Measurements from ENCODE around the gene USF2.

Gene USF2

GRCh38 chr19:35270381-35270811 is 1.6 kb downstream of the USF2 start:
- ChIA-PET CTCF (interaction anchor here (1.0 to 2.2 kb wide), 3 partner anchors 18 to 198 kb away, joined by 4 to 12 read pairs (median 7); no protein-coding TSS in a partner anchor), POLR2A (no interaction called here)
- no peak for TF ChIP-seq CTCF (IDR thresholded peaks at IDR 0.05; ENCODE audit: control extremely low read depth, extremely low read depth, low read depth, missing control alignments)
- no peak for DNase-seq (ENCODE audit: extremely low spot score)

DNA sequence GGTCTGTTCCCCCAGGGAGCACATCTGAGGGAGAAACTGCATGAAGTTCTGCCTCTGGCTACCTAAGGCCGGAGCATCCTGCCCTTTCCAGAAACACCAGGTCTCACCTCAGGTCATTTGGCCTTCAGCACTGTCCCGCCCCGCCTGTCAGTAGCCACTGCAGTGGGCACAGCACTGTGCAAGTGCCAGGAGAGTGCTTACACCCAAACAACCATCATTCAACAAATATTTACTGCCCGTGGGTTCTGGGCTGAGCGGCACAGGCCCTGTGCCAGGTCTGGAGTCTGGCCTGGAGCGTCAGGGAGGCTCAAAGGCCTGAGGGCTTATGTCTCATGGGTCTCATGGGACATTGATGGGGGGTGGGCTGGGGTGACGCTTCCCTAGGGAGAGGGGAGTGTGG is 2.8 kb downstream of the USF2 start:
- TF ChIP-seq CTCF (IDR thresholded peaks at IDR 0.05; ENCODE audit: control extremely low read depth, extremely low read depth, low read depth, missing control alignments), result no peak
- ChIA-PET POLR2A (no interaction called here), CTCF (no interaction called here)
- no peak for DNase-seq (ENCODE audit: extremely low spot score)

DNA sequence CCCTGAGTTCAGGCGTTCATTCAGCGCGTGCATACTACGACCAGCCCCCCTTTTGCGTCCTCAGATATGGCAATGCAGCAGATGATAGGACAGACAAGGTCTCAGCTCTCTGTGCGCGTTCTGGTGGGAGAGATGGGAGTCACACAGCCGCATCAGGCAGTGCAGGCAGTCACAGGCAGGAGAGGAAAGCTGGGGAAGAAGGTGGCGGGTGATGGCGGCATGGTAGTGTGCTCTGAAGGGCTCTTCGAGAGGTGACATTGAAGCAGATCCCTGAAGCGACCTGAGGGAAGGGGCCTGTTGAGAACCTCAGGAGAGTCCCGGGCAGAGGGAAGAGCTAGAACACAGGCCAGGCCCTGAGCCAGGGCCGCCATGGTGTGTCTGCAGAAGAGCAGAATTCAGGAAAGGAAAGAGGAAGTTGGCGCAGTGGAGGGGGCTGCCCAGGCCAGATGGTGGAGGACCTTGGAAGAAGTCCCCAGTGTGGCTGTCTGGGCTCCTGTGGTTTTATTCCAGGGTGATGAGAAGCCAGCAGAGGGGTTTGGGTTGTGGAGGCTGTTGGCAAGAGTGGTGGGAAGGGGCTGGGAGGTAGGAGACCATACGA is 3.5 kb downstream of the USF2 start:
- POLR2A ChIA-PET, result no interaction called here
- CTCF ChIA-PET, result interaction anchor here (1.0 to 1.3 kb wide), 3 partner anchors 12 to 223 kb away, joined by 3 to 4 read pairs (median 3); no protein-coding TSS in a partner anchor
- no peak for TF ChIP-seq CTCF (IDR thresholded peaks at IDR 0.05; ENCODE audit: control extremely low read depth, extremely low read depth, low read depth, missing control alignments)
- no peak for DNase-seq (ENCODE audit: extremely low spot score)

- no peak for TF ChIP-seq CTCF (IDR thresholded peaks at IDR 0.05; ENCODE audit: control extremely low read depth, extremely low read depth, low read depth, missing control alignments)
- ChIA-PET POLR2A (no interaction called here), CTCF (interaction anchor here (1.0 to 1.3 kb wide), 3 partner anchors 12 to 222 kb away, joined by 3 to 4 read pairs (median 3); no protein-coding TSS in a partner anchor)
- DNase-seq (ENCODE audit: extremely low spot score), result no peak
Observed at GRCh38 chr19:35272954-35273649, 4.3 kb downstream of the USF2 start.

DNA sequence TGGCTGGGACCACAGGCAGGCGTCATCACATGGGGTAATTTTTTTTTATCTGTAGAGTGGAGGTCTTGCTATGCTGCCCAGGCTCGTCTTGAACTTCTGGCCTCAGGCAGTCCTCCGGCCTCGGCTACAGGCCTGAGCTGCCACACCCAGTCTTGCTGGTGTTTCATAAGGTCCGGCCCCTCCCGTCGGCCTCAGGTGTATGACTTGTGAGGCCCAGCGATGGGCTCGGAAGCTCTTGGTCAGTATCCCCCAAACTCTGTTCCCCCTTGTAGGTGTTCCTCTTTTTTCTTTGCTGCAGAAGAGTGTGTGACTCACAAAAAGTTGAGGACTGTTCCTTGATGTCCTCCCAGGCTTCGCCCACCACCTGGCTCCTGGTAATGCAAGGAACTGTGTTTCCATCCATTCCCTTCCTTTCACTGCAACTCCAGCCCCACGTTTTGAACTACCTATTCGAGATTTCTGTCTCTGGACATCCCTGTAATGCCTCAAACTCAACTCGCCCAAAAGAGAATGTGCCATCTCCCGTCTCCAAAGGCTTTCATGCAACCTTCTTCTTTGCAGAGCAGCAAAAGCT is 5.0 kb downstream of the USF2 start:
- ChIA-PET POLR2A (no interaction called here), CTCF (interaction anchor here (0.8 to 1.7 kb wide), 2 partner anchors 20 to 138 kb away, joined by 3 to 4 read pairs; no protein-coding TSS in a partner anchor)
- TF ChIP-seq CTCF (IDR thresholded peaks at IDR 0.05; ENCODE audit: control extremely low read depth, extremely low read depth, low read depth, missing control alignments), result no peak
- no peak for DNase-seq (ENCODE audit: extremely low spot score)

GRCh38 chr19:35274323-35274722 is 5.6 kb downstream of the USF2 start:
- CTCF ChIA-PET, result interaction anchor here (0.8 to 1.7 kb wide), 4 partner anchors 10 to 139 kb away, joined by 3 to 4 read pairs (median 3); no protein-coding TSS in a partner anchor
- no peak for DNase-seq (ENCODE audit: extremely low spot score)
- POLR2A ChIA-PET, result interaction anchor here (1.1 kb wide), 1 partner anchor 65 kb away, joined by 3 read pairs; no protein-coding TSS in a partner anchor
- no peak for TF ChIP-seq CTCF (IDR thresholded peaks at IDR 0.05; ENCODE audit: control extremely low read depth, extremely low read depth, low read depth, missing control alignments)
